HG02763 (cell line): ENCODE results near the gene CALD1.

ENCODE experiments used
- ATAC-seq: cut with Tn5 transposase; IDR thresholded peaks from one replicate; pipeline ENCODE4 v1.9.1; 2021; ENCODE audit warnings: mild to moderate bottlenecking, moderate library complexity; ENCODE audit not compliant: unreplicated experiment

CALD1 gene

DNA sequence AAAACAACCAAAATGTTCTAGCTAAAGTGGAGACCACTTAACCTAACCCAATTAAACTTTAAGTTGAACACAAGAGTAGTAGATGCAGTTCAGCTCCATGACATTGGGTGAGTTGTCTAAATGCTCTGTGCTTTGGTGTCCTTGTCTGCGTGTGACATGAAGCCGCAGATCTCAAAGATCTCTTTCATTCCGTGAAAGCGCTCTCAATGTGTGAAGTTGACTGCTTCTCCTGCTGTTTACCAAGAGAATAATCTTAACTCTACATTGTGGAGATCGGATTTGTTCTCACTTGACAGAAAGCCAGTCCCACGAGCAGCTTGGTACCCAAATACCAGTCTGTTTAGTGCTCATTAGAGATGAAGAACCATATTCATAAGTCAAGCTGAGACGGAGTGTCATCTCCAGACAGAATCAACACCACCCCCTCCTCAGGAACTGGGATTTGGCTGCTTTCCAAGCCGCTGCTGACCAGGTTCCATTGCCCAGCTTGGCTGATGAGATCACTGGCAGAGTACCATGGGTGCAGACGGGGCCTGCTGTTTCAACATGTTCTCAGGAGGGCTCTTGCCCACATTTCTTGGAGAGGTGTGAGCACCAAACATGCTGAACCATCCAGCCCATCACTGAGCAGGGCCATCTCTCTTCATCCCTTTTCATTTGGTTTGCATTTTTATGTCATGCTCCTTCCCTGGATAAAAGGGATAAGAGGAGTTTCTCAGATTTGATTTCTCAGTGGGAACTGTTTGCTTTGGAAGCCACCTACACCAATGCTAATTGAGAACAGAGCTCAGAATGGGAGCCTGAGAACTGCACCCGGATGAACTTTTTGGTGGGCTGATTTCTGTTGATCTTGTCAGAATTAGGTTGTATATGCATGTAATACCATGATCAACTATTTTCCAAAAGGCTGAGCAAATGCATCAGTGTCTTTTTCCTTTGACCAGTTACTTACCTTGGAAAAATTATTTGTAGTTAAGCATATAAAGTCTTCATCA, 111.1 kb downstream of the CALD1 start:
- ATAC-seq = no peak

- ATAC-seq = no peak
These were observed 111.8 kb downstream of the CALD1 start for GRCh38 chr7:134891262-134891695.

- ATAC-seq = no peak
These were observed 112.6 kb downstream of the CALD1 start for GRCh38 chr7:134891696-134892678.

- no peak for ATAC-seq
These were observed 113.5 kb downstream of the CALD1 start for GRCh38 chr7:134892963-134893362.

DNA sequence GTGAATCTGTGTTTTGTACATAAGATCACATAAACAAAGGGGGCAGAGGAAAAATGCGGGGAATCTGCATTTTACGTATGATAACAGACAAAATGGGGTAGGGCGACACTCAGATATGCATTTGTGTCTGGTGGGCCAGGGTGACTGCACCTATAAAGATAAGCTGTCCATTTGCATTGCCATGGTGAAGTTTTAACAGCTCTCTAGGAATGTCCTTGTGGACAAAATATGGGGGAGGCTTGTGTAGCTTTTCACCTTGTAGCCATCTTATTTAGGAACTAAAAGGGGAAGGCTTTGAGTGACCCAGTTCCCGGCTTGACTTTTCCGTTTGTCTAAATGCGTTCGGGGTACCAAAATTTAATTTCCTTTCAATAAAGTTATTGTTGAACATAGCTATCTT, 114.5 kb downstream of the CALD1 start:
- no peak for ATAC-seq

DNA sequence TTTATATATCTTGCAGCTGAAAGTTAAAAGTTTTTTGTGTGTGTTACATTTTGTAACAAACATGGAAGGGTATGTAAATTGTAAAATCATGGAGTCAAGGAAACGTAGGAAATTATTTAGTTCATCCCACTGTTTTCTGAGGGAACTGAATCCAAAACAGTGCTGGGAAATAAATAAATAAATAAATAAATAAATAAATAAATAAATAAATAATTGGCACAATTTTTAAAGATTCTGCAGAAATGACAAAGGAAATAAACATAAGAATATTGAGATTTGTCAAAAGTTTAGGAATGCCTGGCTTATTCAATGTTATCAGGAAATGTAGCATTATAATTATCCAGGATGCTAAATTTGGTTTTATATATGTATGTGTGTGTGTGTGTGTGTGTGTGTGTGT, 115.5 kb downstream of the CALD1 start:
- no peak for ATAC-seq

- no peak for ATAC-seq
These were observed 116.6 kb downstream of the CALD1 start for GRCh38 chr7:134896073-134896472.

GRCh38 chr7:134897936-134898335, 118.5 kb downstream of the CALD1 start:
- no peak for ATAC-seq

GRCh38 chr7:134899729-134900128, 120.3 kb downstream of the CALD1 start:
- ATAC-seq = no peak

DNA sequence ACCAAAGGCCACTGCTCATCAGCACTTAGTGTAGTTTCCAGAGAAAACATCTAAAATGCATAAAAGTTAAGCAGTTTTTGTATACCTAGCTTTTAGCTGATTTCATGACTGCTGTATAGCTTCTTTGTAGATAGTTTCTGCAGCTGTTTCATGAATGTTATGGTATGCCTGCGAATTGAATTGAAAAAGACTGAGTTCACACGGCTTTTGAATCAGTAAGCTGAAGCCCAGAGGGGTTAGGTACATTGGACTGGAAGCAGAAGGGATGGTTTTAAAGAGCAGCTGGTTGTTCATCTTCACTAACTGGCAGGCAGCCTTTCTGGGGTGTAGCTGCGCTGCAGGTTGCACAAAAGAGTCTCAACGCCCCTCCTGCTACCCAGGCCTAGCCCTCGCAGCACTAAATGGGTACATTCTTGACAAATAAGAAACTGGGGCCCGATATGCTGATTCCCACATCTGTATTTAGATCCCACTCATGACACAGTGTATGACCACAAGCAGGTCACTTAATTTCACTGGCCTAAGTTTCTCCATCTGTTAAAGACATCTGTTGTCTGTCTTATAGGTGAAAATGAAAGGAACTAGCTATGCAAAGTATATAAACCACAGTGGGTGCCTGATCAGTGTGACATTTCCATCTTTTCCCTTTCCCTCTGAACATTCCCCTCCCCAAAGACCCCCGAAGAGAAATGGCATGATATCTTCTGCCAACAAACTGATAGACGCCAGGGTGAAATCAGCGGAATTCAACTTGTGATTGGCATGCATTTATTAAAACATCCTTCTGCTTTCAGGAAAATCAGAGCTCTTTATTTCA, 120.9 kb downstream of the CALD1 start:
- ATAC-seq = peak; percentile 80

DNA sequence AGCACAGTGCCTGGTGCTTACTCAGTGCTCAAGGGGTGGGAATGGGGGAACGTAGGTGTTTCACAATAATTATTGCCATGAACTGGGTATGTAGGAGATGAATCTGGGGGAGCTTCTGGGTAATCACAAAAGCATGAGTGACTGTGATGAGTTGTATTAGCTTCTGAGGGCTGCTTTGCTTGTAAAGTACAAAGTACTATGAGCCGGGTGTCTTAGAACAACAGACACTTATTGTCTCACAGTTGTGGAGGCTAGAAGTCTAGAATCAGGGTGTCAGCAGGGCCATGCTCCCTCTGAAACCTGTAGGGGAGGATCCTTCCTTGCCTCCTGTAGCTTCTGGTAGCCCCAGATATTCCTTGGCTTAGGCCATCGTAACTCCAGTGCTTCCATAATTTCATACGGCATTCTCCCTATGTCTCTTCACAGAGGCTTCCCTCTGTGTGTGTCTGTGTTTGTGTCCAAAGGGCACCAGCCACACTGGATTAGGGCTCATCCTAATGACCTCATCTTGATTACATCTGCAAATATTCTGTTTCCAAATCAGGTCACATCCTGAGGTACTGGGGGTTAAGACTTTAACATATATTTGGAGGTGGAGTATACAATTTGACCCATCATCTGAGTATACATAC, 122.1 kb downstream of the CALD1 start:
- no peak for ATAC-seq

GRCh38 chr7:134902058-134902457, 122.6 kb downstream of the CALD1 start:
- ATAC-seq = no peak

DNA sequence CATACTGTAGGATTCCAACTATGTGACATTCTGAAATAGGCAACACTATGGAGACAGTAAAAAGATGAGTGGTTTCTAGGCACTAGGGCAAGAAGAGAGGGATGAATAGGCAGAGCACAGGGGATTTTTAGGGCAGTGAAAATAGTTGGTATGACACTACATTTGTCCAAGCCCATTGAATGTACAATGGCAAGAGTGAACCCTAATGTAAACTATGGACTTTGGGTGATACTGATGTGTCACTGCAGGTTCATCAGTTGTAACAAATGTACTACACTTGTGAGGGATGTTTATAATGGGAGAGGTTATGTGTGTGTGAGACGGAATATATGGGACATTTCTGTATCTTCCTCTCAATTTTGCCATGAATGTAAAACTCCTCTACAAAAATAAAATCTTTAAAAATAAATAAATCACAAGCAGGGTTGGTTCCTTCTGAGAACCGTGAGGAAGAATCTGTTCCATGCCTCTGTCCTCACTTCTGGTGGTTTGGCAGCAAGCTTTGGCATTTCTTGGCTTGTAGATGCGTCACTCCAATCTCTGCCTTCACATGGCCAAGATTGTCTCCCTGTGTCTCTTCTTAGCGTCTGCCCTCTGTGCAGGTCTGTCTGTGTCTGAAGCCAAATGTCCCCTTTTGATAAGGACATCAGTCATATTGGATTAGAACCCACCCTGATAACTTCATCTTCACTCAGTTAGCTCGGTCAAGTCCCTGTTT, 123.8 kb downstream of the CALD1 start:
- ATAC-seq = no peak

GRCh38 chr7:134905375-134905774, 125.9 kb downstream of the CALD1 start:
- no peak for ATAC-seq

DNA sequence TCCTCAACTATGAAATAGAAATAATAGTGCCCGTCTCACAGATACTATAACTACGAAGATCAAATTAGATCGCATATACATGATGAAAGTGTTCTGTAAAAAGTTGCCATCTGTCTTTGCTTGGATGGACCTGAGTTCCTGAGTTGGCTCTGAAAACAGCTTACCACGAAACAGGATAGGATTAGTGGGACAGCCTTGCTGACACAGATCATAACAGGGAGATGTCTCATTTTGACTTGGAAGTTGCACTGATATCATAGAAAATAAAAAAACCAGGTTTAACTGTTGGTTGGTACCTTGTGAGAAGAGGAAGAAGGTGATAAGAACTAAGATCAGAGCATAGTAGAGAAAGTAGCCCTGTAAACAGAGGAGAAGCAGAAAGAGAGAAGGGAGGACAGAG, 127.6 kb downstream of the CALD1 start:
- ATAC-seq = no peak

DNA sequence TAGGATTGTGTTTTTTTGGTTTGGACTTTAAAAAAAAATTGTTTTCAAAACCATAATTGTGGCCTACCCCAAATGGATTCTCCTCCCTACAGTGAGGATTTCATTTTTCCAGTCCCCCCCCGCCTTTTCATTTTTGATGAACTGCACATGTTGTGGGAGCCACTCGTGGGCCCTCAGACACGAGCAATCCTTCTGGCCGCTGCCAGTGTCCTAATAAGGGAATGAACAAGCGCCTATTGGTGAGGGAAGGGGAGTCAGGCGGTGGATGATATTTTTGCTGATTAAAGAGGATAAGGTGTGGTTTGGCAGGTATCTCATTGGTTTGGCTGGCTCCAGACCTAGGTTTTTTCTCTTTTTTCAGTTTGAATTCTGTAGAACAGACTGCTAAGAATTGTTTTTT, 128.2 kb downstream of the CALD1 start:
- no peak for ATAC-seq

- ATAC-seq = no peak
These were observed 128.9 kb downstream of the CALD1 start for GRCh38 chr7:134908289-134908688.

- ATAC-seq = no peak
These were observed 130.9 kb downstream of the CALD1 start for GRCh38 chr7:134910214-134910890.

DNA sequence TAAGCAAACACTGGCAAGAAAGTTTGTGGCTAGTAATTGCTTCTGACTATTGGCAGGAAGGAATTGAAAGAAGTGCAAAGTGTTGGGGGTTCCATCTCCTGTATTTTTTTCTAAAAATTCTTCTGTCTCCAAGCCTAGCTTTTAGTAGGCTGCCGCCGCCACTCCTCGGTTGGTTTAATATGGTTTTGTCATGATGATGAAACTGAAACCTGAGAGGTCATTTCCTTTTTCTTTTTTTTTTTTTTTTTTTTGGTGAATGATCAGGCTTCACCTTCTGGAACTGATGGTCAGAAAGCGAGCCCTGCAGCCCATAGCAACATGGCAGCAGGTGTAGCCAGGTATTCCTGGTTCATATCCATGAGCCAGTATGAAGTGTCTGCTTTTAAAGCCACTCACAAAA, 131.5 kb downstream of the CALD1 start:
- no peak for ATAC-seq
